HG03064 (cell line): Measurements from ENCODE around the gene APOM.

ENCODE experiments used
- ATAC-seq: cut with Tn5 transposase; IDR thresholded peaks from one replicate; pipeline ENCODE4 v1.9.1; 2021; ENCODE audit warnings: low read depth; ENCODE audit not compliant: unreplicated experiment

Gene APOM

DNA sequence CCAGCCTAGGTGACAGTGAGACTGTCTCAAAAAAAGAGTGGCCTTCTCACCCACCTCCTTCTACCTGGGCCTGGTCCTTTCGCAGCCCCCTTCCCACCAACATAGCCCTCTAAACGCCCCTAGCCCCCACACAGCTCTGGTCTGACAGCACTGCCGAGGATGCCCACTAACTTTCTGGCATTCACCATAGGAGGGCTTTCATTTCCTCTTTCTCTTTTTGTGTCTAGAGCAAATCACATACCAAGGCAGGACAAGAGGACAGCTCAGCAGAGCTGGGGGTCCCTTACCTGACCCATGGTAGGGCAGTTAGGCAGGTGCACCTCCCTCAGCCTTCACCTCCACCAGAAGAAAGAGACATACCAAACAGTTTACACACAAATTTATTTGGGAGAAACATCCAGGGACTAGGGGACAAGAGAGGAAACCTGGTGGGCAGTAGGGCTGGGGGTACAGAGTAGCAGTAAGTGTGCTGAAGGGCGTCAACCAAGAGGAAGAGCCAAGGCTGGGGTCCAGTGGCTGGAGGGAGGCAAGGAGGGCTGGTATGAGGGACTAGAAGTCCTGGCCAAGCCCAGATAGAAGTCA is 20.7 kb downstream of the APOM start:
- no peak for ATAC-seq

DNA sequence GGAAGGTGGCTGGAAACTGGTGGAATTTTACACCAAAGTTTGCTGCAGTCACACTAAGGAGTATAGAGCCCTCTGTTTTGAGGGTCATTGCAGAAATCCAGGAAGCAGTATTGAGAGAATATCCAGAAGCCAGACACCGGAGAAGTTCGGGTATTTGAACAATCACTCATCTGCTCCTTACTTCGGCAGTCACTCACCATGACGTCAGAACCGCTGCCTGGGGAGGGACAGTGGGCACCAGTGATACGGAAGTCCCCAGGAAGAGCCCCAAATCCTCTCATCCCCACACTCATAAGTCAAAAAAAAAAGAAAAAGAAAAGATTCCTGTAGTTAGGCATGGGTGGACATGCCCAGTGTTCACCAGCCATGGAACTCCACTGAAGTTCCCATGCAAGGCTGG is 21.2 kb downstream of the APOM start:
- ATAC-seq = no peak

- no peak for ATAC-seq
Observed at GRCh38 chr6:31677955-31678354, 22.3 kb downstream of the APOM start.

GRCh38 chr6:31680226-31681134 is 24.8 kb downstream of the APOM start, which contains the start of gene LY6G5C:
Gene LY6G5C, minus strand, starts transcription at chr6:31681067. Its CDS starts 694 bp downstream, at chr6:31680373.
- no peak for ATAC-seq

GRCh38 chr6:31681135-31681671 is 25.5 kb downstream of the APOM start:
- no peak for ATAC-seq

DNA sequence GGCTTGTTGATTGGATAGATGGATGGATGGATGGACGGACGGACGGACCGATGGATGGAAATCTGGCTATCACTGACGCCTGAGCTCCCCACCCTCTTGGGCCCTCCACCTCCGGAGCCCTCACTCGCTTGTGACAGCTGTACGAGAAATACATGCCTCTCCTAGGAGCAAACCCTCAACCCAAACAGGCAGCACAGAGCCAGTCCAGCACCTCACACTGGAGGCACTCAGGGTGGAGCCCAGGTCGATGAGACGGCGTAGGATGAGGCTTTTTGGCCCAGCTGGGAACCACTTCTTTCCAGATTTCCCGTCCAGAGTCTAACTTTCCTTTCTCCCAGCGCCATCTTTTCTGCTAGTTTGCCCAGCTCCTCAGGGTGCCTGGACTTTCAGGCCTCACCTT is 27.9 kb downstream of the APOM start:
- ATAC-seq = no peak

- no peak for ATAC-seq
Observed at GRCh38 chr6:31686483-31686882, 30.8 kb downstream of the APOM start.

GRCh38 chr6:31687321-31687720 is 31.6 kb downstream of the APOM start:
- no peak for ATAC-seq

GRCh38 chr6:31687860-31688693 is 32.4 kb downstream of the APOM start:
- no peak for ATAC-seq

DNA sequence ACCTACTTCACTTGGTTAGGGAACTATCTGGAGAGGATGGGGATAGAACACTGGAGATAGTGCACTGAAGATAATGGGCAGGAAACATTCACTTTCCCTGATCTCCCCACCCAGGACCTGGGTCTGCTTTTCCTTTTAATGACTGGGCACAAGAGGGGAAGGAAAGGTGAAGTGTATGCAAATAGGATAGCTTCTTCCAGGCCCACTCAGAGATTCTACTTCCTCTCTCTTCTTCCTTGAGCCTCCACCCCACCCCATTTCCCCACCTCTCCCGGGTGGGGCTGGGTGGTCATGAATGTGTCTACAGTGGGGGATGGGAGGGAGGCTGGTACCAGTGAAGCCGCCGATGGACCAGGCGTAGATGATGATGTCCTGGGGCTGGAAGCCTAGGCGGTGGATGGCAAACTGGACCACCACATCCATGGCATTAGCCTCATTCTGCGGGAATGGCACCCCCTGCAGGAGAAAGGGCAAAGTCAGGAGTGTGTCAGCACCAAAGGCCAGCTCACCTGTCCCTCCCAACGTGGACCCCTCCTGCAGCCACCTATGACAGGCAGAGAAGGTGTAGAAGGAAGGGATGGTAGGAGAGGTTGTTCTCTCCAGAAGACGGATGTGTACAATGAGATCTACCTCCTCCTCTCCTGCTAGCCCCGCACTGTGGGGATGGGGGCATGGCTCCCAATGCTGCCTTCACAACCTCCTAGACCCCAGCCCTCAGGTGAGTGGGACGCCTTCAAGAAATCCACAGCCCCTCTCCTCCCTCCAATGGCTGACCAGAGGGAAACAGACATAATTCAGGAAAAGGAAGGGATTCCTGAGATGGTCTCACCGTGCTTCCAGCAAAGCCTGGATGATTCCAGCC is 33.8 kb downstream of the APOM start:
- ATAC-seq = no peak

DNA sequence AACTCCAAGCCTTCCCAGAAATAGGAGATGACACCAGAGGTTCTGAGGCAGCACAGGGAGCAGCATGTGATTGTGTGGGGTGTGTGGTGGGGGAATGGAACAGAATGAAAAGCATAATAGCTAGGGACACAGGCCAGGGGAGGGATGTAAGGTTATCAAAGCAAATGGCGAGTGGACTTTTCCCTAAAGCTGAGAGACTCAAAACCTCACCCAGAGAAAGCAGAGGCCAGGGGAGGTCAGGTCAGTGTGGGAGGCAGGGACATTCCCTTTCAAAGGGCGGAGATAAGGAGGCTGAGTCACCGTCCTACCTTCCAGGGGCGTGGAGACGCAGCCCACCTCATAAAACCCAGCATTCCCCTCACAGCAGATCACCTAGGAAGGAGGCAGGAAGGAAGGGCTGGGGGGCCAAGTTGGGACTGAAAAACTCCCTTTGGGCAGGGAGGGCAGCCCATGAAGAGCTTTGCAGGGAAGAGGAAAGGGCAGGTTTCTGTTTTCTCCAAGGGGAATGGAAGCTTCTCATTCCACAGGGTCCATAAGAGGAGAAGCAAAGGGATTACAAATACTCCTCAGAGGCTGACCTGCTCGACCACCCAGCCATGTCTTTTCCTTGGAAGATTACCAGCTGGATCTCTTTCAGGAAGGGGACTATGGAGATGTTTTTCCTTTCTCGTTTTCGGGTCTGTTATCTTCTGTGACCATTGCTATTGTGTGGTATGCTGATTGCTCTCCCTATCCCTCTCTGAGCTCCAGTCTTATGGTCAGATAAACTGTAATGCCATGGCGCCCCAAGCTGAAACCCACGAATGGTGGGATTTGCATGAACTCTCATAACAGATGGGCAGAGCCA is 34.8 kb downstream of the APOM start:
- ATAC-seq = no peak

DNA sequence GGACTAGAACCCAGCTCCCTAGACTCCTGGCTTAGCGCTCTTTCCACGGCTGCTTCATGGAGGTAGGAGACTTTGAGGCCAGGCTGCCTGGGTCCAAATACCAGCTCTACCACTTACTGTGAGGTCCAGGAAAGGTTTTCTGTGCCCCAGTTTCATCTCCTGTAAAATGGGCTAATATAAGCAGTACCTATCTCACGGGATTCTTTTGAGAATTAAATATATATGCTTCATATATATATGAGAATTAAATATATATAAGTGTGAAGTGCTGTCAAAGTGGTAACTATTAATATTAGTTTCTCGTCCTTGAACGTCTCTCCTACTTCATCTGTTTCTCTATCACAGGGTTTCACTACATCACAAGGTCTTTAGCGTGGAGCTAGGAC is 35.4 kb downstream of the APOM start:
- no peak for ATAC-seq

DNA sequence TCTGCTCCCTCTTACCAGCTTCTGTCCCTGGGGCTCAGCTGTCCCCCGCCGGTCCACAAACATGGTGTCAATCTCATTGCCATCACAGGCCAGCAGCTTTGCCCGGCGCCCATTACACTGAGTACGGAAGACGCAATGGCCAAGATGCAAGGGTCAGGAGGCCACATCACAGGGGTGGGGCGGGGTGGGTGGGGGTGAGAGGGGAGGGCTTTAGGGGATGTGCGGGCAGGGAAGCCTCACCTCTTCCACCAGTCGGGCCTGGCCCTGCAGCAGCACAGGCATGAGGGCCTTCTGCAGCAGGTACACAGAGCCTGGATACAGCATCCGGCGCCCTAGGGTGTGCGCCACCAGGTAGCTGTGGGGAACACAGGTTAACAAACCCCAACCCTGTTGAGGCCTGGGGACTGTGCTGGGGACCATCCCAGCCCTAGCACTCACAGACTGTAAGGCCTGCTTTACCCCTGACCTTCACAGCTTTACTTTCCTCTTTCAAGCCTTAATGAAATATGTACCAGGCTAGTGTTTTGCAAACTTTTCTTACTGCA is 35.9 kb downstream of the APOM start:
- ATAC-seq = no peak

DNA sequence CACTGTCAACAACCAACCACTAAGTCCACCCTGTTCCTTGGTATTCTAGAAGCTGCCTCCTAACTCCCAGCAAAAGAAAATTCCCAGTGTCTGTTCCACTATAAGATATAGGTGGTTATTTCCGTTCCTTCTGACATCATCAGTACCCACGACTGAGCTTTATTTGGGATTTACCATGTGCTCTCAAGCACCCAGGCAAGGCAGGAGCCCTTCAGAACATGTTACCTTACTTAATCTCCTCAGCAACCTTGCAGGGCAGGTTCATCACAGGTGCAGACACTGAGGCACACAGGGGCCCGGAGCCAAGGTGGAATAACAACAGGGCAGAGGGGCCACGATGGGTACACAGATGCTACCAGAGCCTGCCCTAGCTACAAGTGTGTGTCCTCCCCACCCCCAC is 36.7 kb downstream of the APOM start:
- no peak for ATAC-seq

DNA sequence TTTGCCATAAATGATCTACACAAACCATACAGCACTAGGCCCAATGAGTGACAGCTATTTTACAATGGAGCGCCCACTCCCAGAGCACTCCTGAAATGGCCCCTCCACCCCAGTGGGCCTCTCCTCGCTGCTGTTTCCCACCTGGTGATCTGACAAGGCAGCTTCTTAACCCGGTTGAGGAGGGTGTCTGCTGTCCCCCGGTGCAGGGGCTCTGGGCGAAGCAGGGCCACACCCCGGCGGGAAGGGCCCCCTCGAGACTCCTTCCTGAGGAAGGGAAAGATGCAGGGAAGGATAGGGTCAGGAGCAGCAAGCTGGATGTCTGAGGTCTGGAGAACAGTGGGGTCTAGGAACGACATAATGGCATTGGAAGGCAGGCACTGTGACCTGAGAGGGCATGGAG is 37.2 kb downstream of the APOM start:
- ATAC-seq = no peak

DNA sequence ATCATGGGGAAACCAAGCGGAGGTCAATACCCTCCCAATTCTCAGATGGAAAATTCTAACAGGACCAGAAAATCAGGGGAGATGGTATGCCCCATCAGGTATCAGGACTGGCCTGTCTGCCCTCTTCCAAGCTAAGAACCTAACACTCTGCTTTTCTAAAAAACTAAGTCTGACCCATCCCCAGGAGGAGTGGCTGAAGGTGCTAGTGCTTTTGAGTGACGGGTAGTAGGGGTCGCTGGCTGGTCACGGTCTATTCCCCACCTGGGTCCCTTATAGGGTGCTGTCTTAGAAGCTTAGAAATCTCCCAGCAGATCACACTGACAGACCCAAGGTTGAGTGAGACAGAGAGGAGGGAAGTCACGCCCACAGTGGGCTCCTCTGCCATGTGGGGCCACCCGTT is 37.8 kb downstream of the APOM start:
- ATAC-seq = no peak

DNA sequence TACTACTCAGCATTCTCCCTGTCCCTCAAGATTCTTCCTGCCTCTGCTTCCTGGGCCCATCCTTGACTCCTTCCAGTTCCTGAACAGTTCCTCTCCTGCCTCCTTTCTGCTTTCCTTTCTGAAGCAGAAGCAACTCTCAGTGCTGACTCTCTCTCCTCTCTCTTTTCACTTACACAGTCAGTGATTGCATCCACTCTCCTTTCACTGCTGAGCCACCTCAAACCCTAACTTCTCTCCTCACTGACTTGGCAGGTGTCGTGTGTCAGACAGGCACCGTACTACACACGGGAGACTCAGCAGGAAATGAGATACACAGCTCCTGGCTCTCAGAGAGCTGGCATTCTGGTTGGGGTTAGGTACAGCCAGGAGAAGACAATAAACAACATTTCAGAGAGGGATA is 41.9 kb downstream of the APOM start:
- no peak for ATAC-seq

GRCh38 chr6:31700740-31701401 is 45.2 kb downstream of the APOM start:
- ATAC-seq = no peak
